ENCODE measurements around the gene SLC51A. TPM values are rescaled to one million over a fixed set of nuclear protein-coding genes. Genes with fewer than 3 reads are reported as not detected.

Gene SLC51A
- total and polyA plus RNA-seq, 7 donors = 0.31 to 0.44 (median 0.39) TPM; not detected in 3

DNA sequence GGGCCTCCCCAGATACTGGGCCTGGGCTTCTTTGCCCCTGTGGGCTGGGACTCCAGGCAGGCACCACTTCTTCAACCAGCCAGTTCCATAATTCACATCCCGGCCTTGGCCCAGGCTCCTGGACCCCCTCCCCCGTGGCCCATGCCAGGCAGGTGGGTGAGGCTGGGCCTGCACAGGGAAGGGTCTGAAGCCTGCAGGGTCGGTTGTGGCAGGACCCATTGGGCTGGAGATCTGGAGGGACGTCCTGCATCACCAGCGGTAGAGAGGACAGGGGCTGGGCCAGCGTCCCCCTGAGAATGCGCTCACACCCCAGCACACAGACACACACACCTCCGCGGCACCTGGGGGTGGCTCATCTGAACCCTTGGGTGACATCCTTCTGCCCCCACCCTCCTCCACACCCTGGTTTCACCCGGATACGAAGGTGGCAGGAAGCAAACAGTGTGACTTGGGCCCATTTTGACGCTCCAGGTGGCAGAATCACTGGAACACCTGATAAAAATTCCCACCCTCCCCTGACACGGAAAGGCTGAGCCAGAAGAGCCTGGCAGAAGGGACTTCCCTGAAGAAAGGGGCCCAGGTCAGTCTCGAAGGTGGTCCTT is 20.6 kb upstream of the SLC51A start:
- Histone ChIP-seq H3K36me3 (ENCODE audit: insufficient read depth in 1 of 2, low read depth in 1 of 2) (no peaks in the 10 kb centered on the region), H3K27ac (no peak overlapping the region), H3K4me3 (no peak overlapping the region), H3K27me3 (ENCODE audit: insufficient read depth in 3 of 3, low read length in 2 of 3) (no peaks in the 10 kb centered on the region), H3K9me3 (no peaks in the 10 kb centered on the region), H3K4me1 (peaks cover 11% of the 10 kb centered on the region)
- intact Hi-C loops (cut with DNase I) = loop anchor here (1.0 to 2.0 kb wide), 4 partner anchors 116 to 169 kb away; no protein-coding TSS in a partner anchor
- TF ChIP-seq CTCF (IDR thresholded peaks at IDR 0.05) = no peak
- WGBS, 3 donors = 89 to 92% (median 91%) methylated on average over 14 of the region's 14 CpGs
- ATAC-seq (no peak), DNase-seq (peak in 1 of 2 donors; percentile 48)

DNA sequence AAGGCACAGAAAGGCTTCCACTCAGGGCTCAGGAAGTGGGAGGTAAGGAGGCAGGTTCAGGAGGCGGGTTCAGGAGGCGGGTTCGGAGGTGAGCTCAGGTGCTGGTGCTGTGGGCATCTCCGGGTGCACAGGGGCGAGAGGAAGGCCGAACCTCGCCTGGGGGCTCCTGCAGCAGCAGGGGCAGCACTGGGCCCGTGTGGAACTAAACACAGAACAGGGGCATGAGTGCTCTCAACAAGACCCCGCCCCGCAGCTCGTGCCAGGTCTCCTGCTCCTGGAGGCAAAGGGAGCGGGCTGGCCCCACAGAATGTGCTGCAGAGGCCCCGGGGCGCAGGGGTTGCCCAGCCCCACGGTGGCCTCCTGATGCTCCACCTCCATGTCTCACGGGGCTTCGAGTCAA is 18.8 kb upstream of the SLC51A start:
- Histone ChIP-seq H3K4me3 (no peak overlapping the region), H3K27me3 (ENCODE audit: insufficient read depth in 3 of 3, low read length in 2 of 3) (no peaks in the 10 kb centered on the region), H3K4me1 (peaks cover 6% of the 10 kb centered on the region), H3K9me3 (no peaks in the 10 kb centered on the region), H3K36me3 (ENCODE audit: insufficient read depth in 1 of 2, low read depth in 1 of 2) (no peaks in the 10 kb centered on the region), H3K27ac (no peak overlapping the region)
- TF ChIP-seq CTCF (IDR thresholded peaks at IDR 0.05) = no peak
- peak in 1 of 2 donors; percentile 50 for DNase-seq
- intact Hi-C loops (cut with DNase I) = loop anchor here (2.0 kb wide), 2 partner anchors 125 to 171 kb away; no protein-coding TSS in a partner anchor
- WGBS, 3 donors = 83 to 92% (median 91%) methylated on average over 17 of the region's 17 CpGs
- no peak for ATAC-seq

GRCh38 chr3:196198081-196198675 is 18.2 kb upstream of the SLC51A start:
- no peak for TF ChIP-seq CTCF (IDR thresholded peaks at IDR 0.05)
- Histone ChIP-seq H3K9me3 (no peaks in the 10 kb centered on the region), H3K4me1 (peaks cover under 1% of the 10 kb centered on the region), H3K27me3 (ENCODE audit: insufficient read depth in 3 of 3, low read length in 2 of 3) (no peaks in the 10 kb centered on the region), H3K27ac (no peak overlapping the region), H3K4me3 (no peak overlapping the region), H3K36me3 (ENCODE audit: insufficient read depth in 1 of 2, low read depth in 1 of 2) (no peaks in the 10 kb centered on the region)
- DNase-seq (peak in 1 of 2 donors; percentile 23), ATAC-seq (no peak)
- WGBS, 3 donors = 86 to 88% (median 87%) methylated on average over 14 to 15 of the region's 15 CpGs
- intact Hi-C loops (cut with DNase I) = no loop called here

DNA sequence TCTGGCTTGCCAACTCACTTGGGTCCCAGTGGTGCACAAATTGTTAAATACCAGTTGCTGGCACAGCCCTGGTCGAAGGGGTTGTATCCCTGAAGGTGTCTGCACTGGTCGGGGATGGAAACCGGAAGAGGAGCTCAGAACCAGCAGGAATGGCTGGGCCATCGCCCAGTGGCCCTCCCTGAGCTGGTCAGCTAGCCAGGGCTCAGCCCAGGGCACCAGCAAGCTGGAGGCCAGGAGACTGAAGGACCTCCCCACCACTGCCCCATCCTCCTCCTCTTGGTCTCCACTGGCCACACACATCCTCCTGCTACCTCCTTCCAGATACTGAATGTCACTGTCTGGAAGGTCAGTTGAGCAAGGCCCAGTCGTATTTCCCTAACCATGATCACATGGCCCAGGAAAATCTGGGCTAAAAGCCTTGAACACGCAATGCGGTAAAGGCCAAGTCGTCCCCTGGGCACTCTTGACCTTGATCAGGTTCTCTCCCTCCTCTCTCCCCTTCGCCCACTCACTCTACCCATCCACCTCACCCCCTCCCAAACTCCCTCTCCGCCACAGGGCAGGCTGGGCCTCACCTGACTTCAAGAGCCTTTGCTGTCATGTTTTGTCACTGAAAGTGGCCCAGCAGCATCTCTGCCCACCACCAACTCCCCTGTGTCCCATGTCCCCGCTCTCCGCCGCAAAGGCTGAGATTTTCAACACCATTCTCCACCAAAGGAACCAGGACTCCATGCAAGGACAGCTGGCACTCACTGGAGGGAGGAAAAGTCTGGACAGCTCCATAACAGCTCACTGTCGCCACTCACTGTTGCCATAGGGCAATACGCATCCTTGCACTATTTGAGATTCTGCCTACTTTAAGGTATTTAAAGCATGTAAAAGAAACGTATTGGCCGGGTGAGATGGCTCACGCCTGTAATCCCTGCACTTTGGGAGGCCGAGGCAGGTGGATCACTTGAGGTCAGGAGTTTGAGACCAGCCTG is 17.3 kb upstream of the SLC51A start:
- no peaks in the 10 kb centered on the region for H3K4me1 ChIP-seq
- H3K27ac ChIP-seq = no peak overlapping the region
- H3K9me3 ChIP-seq = no peaks in the 10 kb centered on the region
- peak in 1 of 2 donors; percentile 6 for DNase-seq
- no peaks in the 10 kb centered on the region for H3K36me3 ChIP-seq (ENCODE audit: insufficient read depth in 1 of 2, low read depth in 1 of 2)
- no peak for TF ChIP-seq CTCF (IDR thresholded peaks at IDR 0.05)
- intact Hi-C loops (cut with DNase I) = no loop called here
- no peak overlapping the region for H3K4me3 ChIP-seq
- no peak for ATAC-seq
- WGBS, 3 donors = 65 to 77% (median 72%) methylated on average over 18 to 19 of the region's 19 CpGs
- no peaks in the 10 kb centered on the region for H3K27me3 ChIP-seq (ENCODE audit: insufficient read depth in 3 of 3, low read length in 2 of 3)

All from psoas muscle (tissue), 8 donors.